Astrocyte (in vitro differentiated cells and primary cell): Measurements from ENCODE around the gene PARP9. TPM values are rescaled to one million over a fixed set of nuclear protein-coding genes. Genes with fewer than 3 reads are reported as not detected.

Source experiments
- DNase-seq: peaks from one replicate; pipeline ENCODE4 v3.0.0-alpha.2; 2010; ENCODE audit warnings: low read depth
- FAIRE-seq: peaks from 2 replicates; lab custom pipeline; 2011; peaks lifted over from hg19 to GRCh38; lab: Jason Lieb, UNC
- H2AFZ ChIP-seq: 2 replicates; pipeline ENCODE4 v1.6.0; 2012; ENCODE audit warnings: low read depth, low read length, inconsistent platforms
- H3K27ac ChIP-seq: 2 replicates; pipeline ENCODE4 v1.5.1; 2011; ENCODE audit warnings: low read depth, low read length, inconsistent platforms
- H3K27me3 ChIP-seq: 2 replicates; pipeline ENCODE4 v1.6.0; 2011; ENCODE audit warnings: low read length, inconsistent platforms; ENCODE audit not compliant: insufficient read depth
- H3K36me3 ChIP-seq: 2 replicates; pipeline ENCODE4 v1.5.1; 2011; ENCODE audit warnings: low read length, inconsistent platforms; ENCODE audit not compliant: insufficient read depth
- H3K4me1 ChIP-seq: 2 replicates; pipeline ENCODE4 v1.5.1; 2011; ENCODE audit warnings: low read length, inconsistent platforms; ENCODE audit not compliant: insufficient read depth
- H3K4me2 ChIP-seq: 2 replicates; pipeline ENCODE4 v1.6.0; 2012; ENCODE audit warnings: low read length, inconsistent platforms
- H3K4me3 ChIP-seq: 2 replicates; pipeline ENCODE4 v1.5.1; 2011; ENCODE audit warnings: low read depth, mild to moderate bottlenecking, low read length, inconsistent platforms; ENCODE audit not compliant: insufficient read depth
- H3K79me2 ChIP-seq: 2 replicates; pipeline ENCODE4 v1.6.0; 2012; ENCODE audit warnings: mild to moderate bottlenecking, low read length, inconsistent platforms; ENCODE audit not compliant: insufficient read depth
- H3K9ac ChIP-seq: 2 replicates; pipeline ENCODE4 v1.6.0; 2012; ENCODE audit warnings: mild to moderate bottlenecking, low read length, inconsistent platforms
- H3K9me3 ChIP-seq: 2 replicates; pipeline ENCODE4 v1.5.1; 2012; ENCODE audit warnings: low read depth, mild to moderate bottlenecking, low read length, inconsistent platforms; ENCODE audit not compliant: insufficient read depth
- H4K20me1 ChIP-seq: 2 replicates; pipeline ENCODE4 v1.6.0; 2012; ENCODE audit warnings: low read length, inconsistent platforms; ENCODE audit not compliant: insufficient read depth
- H3K27ac Mint-ChIP-seq: one replicate; pipeline ENCODE4 v1.8.0; 2021; ENCODE audit warnings: mild to moderate bottlenecking, mixed read lengths; ENCODE audit not compliant: unreplicated experiment
- H3K27me3 Mint-ChIP-seq: one replicate; pipeline ENCODE4 v1.8.0; 2021; ENCODE audit warnings: low read depth, mixed read lengths; ENCODE audit not compliant: unreplicated experiment
- H3K36me3 Mint-ChIP-seq: one replicate; pipeline ENCODE4 v1.8.0; 2021; ENCODE audit warnings: low read depth, mixed read lengths; ENCODE audit not compliant: unreplicated experiment
- H3K4me1 Mint-ChIP-seq: one replicate; pipeline ENCODE4 v1.8.0; 2021; ENCODE audit warnings: low read depth, mixed read lengths; ENCODE audit not compliant: unreplicated experiment
- H3K4me3 Mint-ChIP-seq: one replicate; pipeline ENCODE4 v1.8.0; 2021; ENCODE audit warnings: mild to moderate bottlenecking, moderate library complexity, mixed read lengths; ENCODE audit not compliant: unreplicated experiment
- H3K9me3 Mint-ChIP-seq: one replicate; pipeline ENCODE4 v1.8.0; 2021; ENCODE audit warnings: mild to moderate bottlenecking, mixed read lengths; ENCODE audit not compliant: unreplicated experiment
- CTCF ChIP-seq: IDR thresholded peaks from 2 replicates; pipeline ENCODE4 v1.5.1; 2011; ENCODE audit warnings: low read depth, mild to moderate bottlenecking, inconsistent platforms, low read length, moderate library complexity; ENCODE audit not compliant: insufficient read depth
- EZH2 ChIP-seq: IDR thresholded peaks from 2 replicates; pipeline ENCODE4 v1.6.1; 2012; ENCODE audit warnings: mild to moderate bottlenecking, low read length, inconsistent platforms; ENCODE audit not compliant: insufficient read depth
- total RNA-seq: library from RNA; stranded (reverse); gene quantifications from 2 replicates; pipeline ENCODE4 v1.2.1, GENCODE V29; 2021

The PARP9 gene
- total RNA-seq, 1 donor from 2014 or later: 74.1 TPM

DNA sequence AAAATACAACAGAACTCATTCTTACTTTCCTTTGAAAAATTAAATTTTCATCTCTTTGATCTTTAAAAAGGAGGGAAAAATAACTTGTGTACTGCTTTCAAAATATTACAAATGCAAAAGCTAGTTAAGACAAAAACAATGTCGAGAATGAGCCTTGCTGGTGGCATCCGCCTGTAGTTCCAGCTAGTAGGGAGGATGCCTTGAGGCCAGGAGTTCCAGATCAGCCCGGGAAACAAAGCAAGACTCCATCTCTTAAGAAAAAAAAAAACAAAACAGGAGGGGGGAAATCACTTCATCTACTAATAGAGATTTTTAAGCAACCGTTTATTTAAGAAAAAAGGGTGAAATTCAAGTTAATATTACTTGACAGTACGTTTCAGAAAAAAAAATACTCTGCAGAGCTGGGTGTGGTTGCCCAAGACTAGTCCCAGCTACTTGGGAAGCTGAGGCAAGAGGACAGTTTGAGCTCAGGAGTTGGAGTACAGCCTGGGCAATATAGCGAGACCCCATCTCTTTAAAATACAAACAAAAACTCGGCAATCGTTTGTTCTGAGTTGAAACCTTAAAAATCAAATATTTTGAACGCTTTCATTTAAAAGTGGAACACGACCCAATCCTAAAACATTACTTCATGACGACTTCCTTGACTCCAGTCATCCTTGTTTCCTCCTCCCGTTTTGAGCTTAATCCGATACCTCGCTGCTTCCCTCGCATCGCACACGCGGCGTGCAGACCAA is 50.5 kb downstream of the PARP9 start:
- Histone ChIP-seq H4K20me1 (peaks cover 56% of the 10 kb centered on the region), H3K4me3 (peak overlapping the region; percentile 85), H3K9ac (peak overlapping the region; percentile 95), H3K9me3 (no peaks in the 10 kb centered on the region), H3K27me3 (no peaks in the 10 kb centered on the region), H3K36me3 (no peaks in the 10 kb centered on the region), H3K4me2 (peak overlapping the region; percentile 88), H2AFZ (no peak overlapping the region), H3K27ac (peak overlapping the region; percentile 95), H3K79me2 (peaks cover 56% of the 10 kb centered on the region), H3K4me1 (peaks cover 10% of the 10 kb centered on the region)
- FAIRE-seq (peak; percentile 54), DNase-seq (peak; percentile 71)
- H3K27me3 Mint-ChIP-seq: no peaks in the 10 kb centered on the region
- H3K4me3 Mint-ChIP-seq: peak overlapping the region; percentile 97
- peaks cover 31% of the 10 kb centered on the region for H3K4me1 Mint-ChIP-seq
- H3K36me3 Mint-ChIP-seq: no peaks in the 10 kb centered on the region
- no peak for TF ChIP-seq CTCF
- TF ChIP-seq EZH2: no peak
- peak overlapping the region; percentile 90 for H3K27ac Mint-ChIP-seq
- no peaks in the 10 kb centered on the region for H3K9me3 Mint-ChIP-seq

GRCh38 chr3:122512284-122512683 is 51.8 kb downstream of the PARP9 start:
- H3K36me3 ChIP-seq: no peaks in the 10 kb centered on the region
- DNase-seq (no peak), FAIRE-seq (no peak)
- no peak overlapping the region for H2AFZ ChIP-seq
- H3K79me2 ChIP-seq: peaks cover 68% of the 10 kb centered on the region
- peaks cover 67% of the 10 kb centered on the region for H4K20me1 ChIP-seq
- H3K4me2 ChIP-seq: no peak overlapping the region
- H3K4me3 ChIP-seq: no peak overlapping the region
- H3K27ac ChIP-seq: no peak overlapping the region
- no peaks in the 10 kb centered on the region for H3K9me3 ChIP-seq
- H3K27ac Mint-ChIP-seq: peak overlapping the region; percentile 21
- H3K4me1 Mint-ChIP-seq: peaks cover 35% of the 10 kb centered on the region
- H3K36me3 Mint-ChIP-seq: no peaks in the 10 kb centered on the region
- H3K4me3 Mint-ChIP-seq: peak overlapping the region; percentile 17
- no peaks in the 10 kb centered on the region for H3K9me3 Mint-ChIP-seq
- no peaks in the 10 kb centered on the region for H3K27me3 Mint-ChIP-seq
- TF ChIP-seq EZH2 (no peak), CTCF (no peak)
- no peaks in the 10 kb centered on the region for H3K27me3 ChIP-seq
- H3K9ac ChIP-seq: no peak overlapping the region
- H3K4me1 ChIP-seq: peaks cover 10% of the 10 kb centered on the region
